ENCODE data around the gene GSK3A.
A peak's percentile ranks its signal among the peaks of the same experiment; 100 is the strongest.

GSK3A gene

GRCh38 chr19:42220751-42221097 is 21.7 kb downstream of the GSK3A start:
- no peak for DNase-seq

- DNase-seq, result peak; percentile 98
Measured at GRCh38 chr19:42219812-42220750, 22.3 kb downstream of the GSK3A start, which contains the start of gene ZNF526. Gene ZNF526 (plus strand): TSS chr19:42220312. CDS start chr19:42224404, 4,092 bp downstream.

GRCh38 chr19:42217520-42218437 is 24.6 kb downstream of the GSK3A start, which contains the start of gene DEDD2:
Gene DEDD2 (minus strand): TSS chr19:42217677. CDS start chr19:42217007, 670 bp downstream.
- peak; percentile 100 for DNase-seq

- DNase-seq, result no peak
Measured at GRCh38 chr19:42216653-42217519, 25.5 kb downstream of the GSK3A start.

- no peak for DNase-seq
Measured at GRCh38 chr19:42214810-42215485, 27.5 kb downstream of the GSK3A start.

- DNase-seq, result no peak
Measured at GRCh38 chr19:42212886-42213285, 29.5 kb downstream of the GSK3A start.

- DNase-seq, result no peak
Measured at GRCh38 chr19:42208612-42209011, 33.8 kb downstream of the GSK3A start.

GRCh38 chr19:42207767-42208271 is 34.6 kb downstream of the GSK3A start:
- DNase-seq, result peak; percentile 37

- no peak for DNase-seq
Measured at GRCh38 chr19:42206871-42207755, 35.3 kb downstream of the GSK3A start.

GRCh38 chr19:42204664-42205063 is 37.7 kb downstream of the GSK3A start:
- DNase-seq, result no peak

- DNase-seq, result no peak
Measured at GRCh38 chr19:42203700-42204099, 38.7 kb downstream of the GSK3A start.

GRCh38 chr19:42202290-42202880 is 40.0 kb downstream of the GSK3A start:
- DNase-seq, result no peak

GRCh38 chr19:42201489-42202289 is 40.7 kb downstream of the GSK3A start:
- DNase-seq, result peak; percentile 81

GRCh38 chr19:42200116-42200715 is 42.2 kb downstream of the GSK3A start:
- no peak for DNase-seq

- peak; percentile 69 for DNase-seq
Measured at GRCh38 chr19:42199440-42200115, 42.8 kb downstream of the GSK3A start.

- DNase-seq, result peak; percentile 78
Measured at GRCh38 chr19:42198676-42199439, 43.5 kb downstream of the GSK3A start.

- DNase-seq, result no peak
Measured at GRCh38 chr19:42197375-42197817, 45.0 kb downstream of the GSK3A start.
